ENCODE results near the gene DCST1.

DCST1 gene

GRCh38 chr1:155092641-155093040 is 59.0 kb downstream of the DCST1 start:
- no peak for TF ChIP-seq ZFX (IDR thresholded peaks at IDR 0.05; ENCODE audit: borderline replicate concordance)
- TF ChIP-seq CTCF (IDR thresholded peaks at IDR 0.05): no peak
- H3K27ac ChIP-seq: no peak overlapping the region

DNA sequence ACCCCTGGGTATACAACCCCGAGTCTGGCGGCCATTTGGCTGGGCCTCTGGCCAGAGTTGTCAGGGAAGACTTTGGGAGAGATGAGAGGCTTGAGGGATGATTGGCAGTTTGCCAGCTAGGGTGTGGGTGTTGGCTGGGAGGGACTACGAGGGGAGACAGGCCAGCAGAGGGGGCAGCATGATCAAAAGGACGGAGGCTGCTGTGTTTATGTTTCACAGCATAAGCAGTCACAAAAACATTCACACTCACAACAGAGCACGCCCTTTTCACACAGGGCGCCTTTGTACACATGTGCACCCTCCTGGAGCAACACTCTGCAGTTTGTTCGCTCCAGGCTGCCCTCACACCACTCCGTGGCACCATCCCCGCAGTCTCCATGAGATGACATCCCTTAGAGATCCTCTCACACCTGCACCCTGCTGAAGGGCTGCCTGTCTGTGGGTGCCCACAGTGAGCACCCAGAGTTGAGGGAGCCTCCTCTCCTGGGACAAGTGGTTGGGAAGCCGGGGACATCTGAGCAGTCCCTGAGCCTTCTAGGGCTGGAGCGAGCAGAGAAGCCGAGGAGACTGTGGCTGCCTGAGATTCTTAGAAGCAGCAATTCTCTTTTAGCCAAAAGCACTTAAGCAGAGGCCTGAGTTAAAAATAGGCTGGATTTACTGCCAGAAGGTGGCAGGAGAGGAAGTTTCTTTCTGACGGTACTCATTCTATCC is 60.4 kb downstream of the DCST1 start:
- peak overlapping the region; percentile 4; the same call in 1 of the 2 replicates for H3K27ac ChIP-seq
- peak; percentile 81 for TF ChIP-seq CTCF (IDR thresholded peaks at IDR 0.05)
- TF ChIP-seq ZFX (IDR thresholded peaks at IDR 0.05; ENCODE audit: borderline replicate concordance): no peak

DNA sequence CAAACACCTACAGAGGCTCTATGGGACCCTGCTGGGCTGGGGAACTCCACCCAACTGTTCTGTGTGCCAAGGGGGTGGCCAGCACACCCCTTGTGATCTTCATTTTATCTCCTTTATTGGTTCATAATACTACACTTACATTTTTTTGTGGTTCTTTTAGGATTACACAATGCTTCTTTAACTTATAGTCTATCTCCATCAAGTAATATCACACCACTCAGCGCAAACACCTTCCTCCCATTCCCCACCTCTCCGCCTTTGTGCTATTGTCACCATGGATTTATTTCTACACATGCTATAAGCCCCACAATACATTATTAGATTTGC is 61.0 kb downstream of the DCST1 start:
- H3K27ac ChIP-seq: peak overlapping the region; percentile 4; the same call in 1 of the 2 replicates

GRCh38 chr1:155099331-155099730 is 65.7 kb downstream of the DCST1 start:
- no peak overlapping the region for H3K27ac ChIP-seq
- TF ChIP-seq CTCF (IDR thresholded peaks at IDR 0.05): no peak
- no peak for TF ChIP-seq ZFX (IDR thresholded peaks at IDR 0.05; ENCODE audit: borderline replicate concordance)

More for the DNA sequence above, 61.0 kb downstream of the DCST1 start:
- TF ChIP-seq CTCF (IDR thresholded peaks at IDR 0.05) (peak; percentile 50), ZFX (IDR thresholded peaks at IDR 0.05; ENCODE audit: borderline replicate concordance) (no peak)
